KMS-11 (cell line): ENCODE results near the gene ROCK1.
"Not testable (repeated sequence)": the region's sequence is repeated elsewhere in the genome, so short reads cannot be mapped to it uniquely, and the experiment has no call there.

Experiments
- H2AFZ ChIP-seq: fragments of 200-600 bp; sonication (generic); 2 replicates; pipeline ENCODE4 v1.6.1; 2016; ENCODE audit warnings: antibody characterized with exemption, mixed run types, low read depth
- H3K27ac ChIP-seq: fragments of 200-600 bp; sonication (generic); 2 replicates; pipeline ENCODE4 v1.6.1; 2016; ENCODE audit warnings: mild to moderate bottlenecking, mixed run types
- H3K27me3 ChIP-seq: fragments of 200-600 bp; sonication (generic); 2 replicates; pipeline ENCODE4 v1.6.1; 2017; ENCODE audit warnings: mild to moderate bottlenecking, low read depth, mixed run types, moderate library complexity; ENCODE audit not compliant: insufficient read depth
- H3K36me3 ChIP-seq: fragments of 200-600 bp; sonication (generic); 2 replicates; pipeline ENCODE4 v1.6.1; 2017; ENCODE audit warnings: mild to moderate bottlenecking, mixed run types; ENCODE audit not compliant: insufficient read depth
- H3K4me1 ChIP-seq: fragments of 200-600 bp; sonication (generic); 2 replicates; pipeline ENCODE4 v1.6.1; 2016; ENCODE audit warnings: mild to moderate bottlenecking, low read depth, mixed run types; ENCODE audit not compliant: poor library complexity, severe bottlenecking
- H3K4me2 ChIP-seq: fragments of 200-600 bp; sonication (generic); 2 replicates; pipeline ENCODE4 v1.7.0; 2016; ENCODE audit warnings: mild to moderate bottlenecking, mixed run types
- H3K4me3 ChIP-seq: fragments of 200-600 bp; sonication (generic); IDR thresholded peaks from 2 replicates; pipeline ENCODE4 v1.6.1; 2017; ENCODE audit warnings: low read depth, low read length, mixed read lengths; ENCODE audit not compliant: insufficient read depth
- H3K79me2 ChIP-seq: fragments of 200-600 bp; sonication (generic); 2 replicates; pipeline ENCODE4 v1.6.1; 2016; ENCODE audit warnings: low read depth, mixed run types; ENCODE audit not compliant: insufficient read depth
- H3K9ac ChIP-seq: fragments of 200-600 bp; sonication (generic); 2 replicates; pipeline ENCODE4 v1.6.1; 2016; ENCODE audit warnings: mild to moderate bottlenecking, mixed run types
- H4K20me1 ChIP-seq: fragments of 200-600 bp; sonication (generic); 2 replicates; pipeline ENCODE4 v1.6.1; 2016; ENCODE audit warnings: mild to moderate bottlenecking, mixed run types; ENCODE audit not compliant: insufficient read depth
- CTCF ChIP-seq: fragments of 200-600 bp; sonication (generic); conservative IDR thresholded peaks from 2 replicates; pipeline ENCODE4 v1.6.1; 2017; ENCODE audit warnings: low read depth, mild to moderate bottlenecking, antibody characterized with exemption, low read length, moderate library complexity, mixed read lengths

The ROCK1 gene

GRCh38 chr18:21047126-21047525, 64.5 kb downstream of the ROCK1 start:
- H4K20me1 ChIP-seq, result no peaks in the 10 kb centered on the region
- H3K27ac ChIP-seq, result no peak overlapping the region
- no peak overlapping the region for H3K4me3 ChIP-seq
- TF ChIP-seq CTCF, result no peak
- H2AFZ ChIP-seq, result no peak overlapping the region
- no peaks in the 10 kb centered on the region for H3K4me1 ChIP-seq
- no peaks in the 10 kb centered on the region for H3K36me3 ChIP-seq
- H3K9ac ChIP-seq, result no peak overlapping the region
- no peak overlapping the region for H3K4me2 ChIP-seq
- 0 out of 2 replicates have a peak, but pooled peaks cover 10% of the 10 kb centered on the region for H3K79me2 ChIP-seq
- H3K27me3 ChIP-seq, result no peaks in the 10 kb centered on the region

- H3K4me2 ChIP-seq, result no peak overlapping the region
- no peaks in the 10 kb centered on the region for H3K36me3 ChIP-seq
- H4K20me1 ChIP-seq, result no peaks in the 10 kb centered on the region
- no peaks in the 10 kb centered on the region for H3K27me3 ChIP-seq
- no peaks in the 10 kb centered on the region for H3K79me2 ChIP-seq
- no peak for TF ChIP-seq CTCF
- H3K9ac ChIP-seq, result no peak overlapping the region
- H3K4me1 ChIP-seq, result no peaks in the 10 kb centered on the region
- no peak overlapping the region for H2AFZ ChIP-seq
- no peak overlapping the region for H3K4me3 ChIP-seq
- no peak overlapping the region for H3K27ac ChIP-seq
Measured at GRCh38 chr18:21040466-21040865, 71.1 kb downstream of the ROCK1 start.

- Histone ChIP-seq H3K27me3 (no peaks in the 10 kb centered on the region), H3K79me2 (no peaks in the 10 kb centered on the region), H4K20me1 (no peaks in the 10 kb centered on the region), H3K9ac (no peak overlapping the region), H3K4me1 (no peaks in the 10 kb centered on the region), H3K27ac (no peak overlapping the region), H3K4me2 (no peak overlapping the region), H2AFZ (no peak overlapping the region), H3K36me3 (no peaks in the 10 kb centered on the region), H3K4me3 (no peak overlapping the region)
- TF ChIP-seq CTCF, result no peak
Measured at GRCh38 chr18:21038201-21038600, 73.4 kb downstream of the ROCK1 start.

- H3K27me3 ChIP-seq, result no peaks in the 10 kb centered on the region
- no peak overlapping the region for H3K4me3 ChIP-seq
- H3K4me2 ChIP-seq, result no peak overlapping the region
- H3K9ac ChIP-seq, result no peak overlapping the region
- H2AFZ ChIP-seq, result no peak overlapping the region
- H3K79me2 ChIP-seq, result no peaks in the 10 kb centered on the region
- no peak for TF ChIP-seq CTCF
- H3K4me1 ChIP-seq, result no peaks in the 10 kb centered on the region
- H4K20me1 ChIP-seq, result peaks cover 3% of the 10 kb centered on the region; the same call in 1 of the 2 replicates
- H3K27ac ChIP-seq, result no peak overlapping the region
- no peaks in the 10 kb centered on the region for H3K36me3 ChIP-seq
Measured at GRCh38 chr18:21031845-21032244, 79.8 kb downstream of the ROCK1 start.

GRCh38 chr18:21018257-21018656, 93.4 kb downstream of the ROCK1 start:
- not testable (repeated sequence) for H3K36me3 ChIP-seq, H3K27me3 ChIP-seq, H3K9ac ChIP-seq, H3K27ac ChIP-seq, H3K79me2 ChIP-seq, H3K4me1 ChIP-seq, H3K4me2 ChIP-seq, H4K20me1 ChIP-seq, H3K4me3 ChIP-seq, H2AFZ ChIP-seq
